BE2C (cell line): ENCODE data around the gene FAM168A.

Experiments used
- DNase-seq: peaks from one replicate; pipeline ENCODE4 v3.0.0-alpha.2; 2020
- H3K27me3 ChIP-seq: fragments of 250-450 bp; sonication (Bioruptor Pico); 2 replicates; pipeline ENCODE4 v1.5.1; 2020; ENCODE audit warnings: mild to moderate bottlenecking
- H3K36me3 ChIP-seq: fragments of 250-450 bp; sonication (Bioruptor Pico); 2 replicates; pipeline ENCODE4 v1.5.1; 2020; ENCODE audit warnings: mild to moderate bottlenecking
- H3K4me1 ChIP-seq: fragments of 250-450 bp; sonication (Bioruptor Pico); 2 replicates; pipeline ENCODE4 v1.5.1; 2020
- H3K4me3 ChIP-seq: 2 replicates; pipeline ENCODE4 v1.5.1; 2011; ENCODE audit warnings: low read depth, low read length
- H3K9me3 ChIP-seq: fragments of 250-450 bp; sonication (Bioruptor Pico); 2 replicates; pipeline ENCODE4 v1.5.1; 2020
- CTCF ChIP-seq: IDR thresholded peaks from 2 replicates; pipeline ENCODE4 v1.5.1; 2012; ENCODE audit warnings: mild to moderate bottlenecking, low read depth, low read length

The FAM168A gene

GRCh38 chr11:73629907-73630306 lies 32.0 kb upstream of the FAM168A start:
- H3K9me3 ChIP-seq, result no peaks in the 10 kb centered on the region
- DNase-seq, result no peak
- H3K4me1 ChIP-seq, result no peaks in the 10 kb centered on the region
- H3K4me3 ChIP-seq, result no peak overlapping the region
- H3K36me3 ChIP-seq, result no peaks in the 10 kb centered on the region
- H3K27me3 ChIP-seq, result no peaks in the 10 kb centered on the region
- TF ChIP-seq CTCF, result no peak

DNA sequence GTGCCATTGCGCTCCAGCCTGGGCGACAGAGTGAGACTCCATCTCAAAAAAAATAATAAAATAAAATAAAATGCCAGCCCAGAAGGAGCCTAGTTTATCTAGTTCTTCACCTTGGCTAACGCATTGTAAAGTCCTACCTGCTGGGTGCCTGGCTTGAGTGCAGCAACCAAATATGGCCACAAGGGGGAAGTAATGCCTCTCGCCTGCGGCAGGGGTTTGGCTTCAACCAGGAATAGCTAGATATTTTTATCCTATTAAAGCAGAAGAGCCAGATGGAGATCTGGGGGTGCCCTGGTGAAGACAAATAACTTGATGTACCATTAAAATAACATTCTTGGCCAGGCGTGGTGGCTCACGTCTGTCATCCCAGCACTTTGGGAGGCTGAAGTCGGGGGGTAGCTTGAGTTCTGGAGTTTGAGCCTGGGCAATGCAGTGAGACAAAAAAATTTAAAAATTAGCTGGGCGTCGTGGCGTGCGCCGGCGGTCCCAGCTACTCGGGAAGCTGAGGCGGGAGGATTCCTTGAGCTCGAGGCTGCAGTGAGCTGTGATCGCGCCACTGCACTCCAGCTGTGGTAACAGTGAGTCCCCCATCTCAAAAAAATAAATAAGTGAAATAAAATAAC lies 27.9 kb upstream of the FAM168A start:
- H3K4me3 ChIP-seq, result peak overlapping the region; percentile 45
- TF ChIP-seq CTCF, result peak; percentile 92

DNA sequence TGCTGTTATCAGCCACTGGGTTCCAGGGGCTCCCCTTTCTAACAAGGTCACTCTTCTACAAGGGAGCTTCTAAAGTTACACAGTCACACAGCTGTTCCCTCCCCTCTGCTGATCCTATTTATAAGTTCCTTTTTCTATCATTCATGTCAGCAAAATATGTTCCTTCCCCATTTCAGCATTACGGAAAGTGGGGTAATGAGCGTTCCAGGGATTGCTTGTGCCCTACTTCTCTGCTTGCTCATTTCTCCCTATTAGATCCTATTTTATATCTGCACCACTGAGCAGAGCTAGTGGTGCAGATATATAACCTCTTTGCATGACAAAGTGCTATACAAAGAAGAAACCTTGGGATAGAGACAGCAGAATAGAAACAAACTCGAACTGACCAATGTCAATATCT lies 25.8 kb upstream of the FAM168A start:
- H3K4me1 ChIP-seq, result no peaks in the 10 kb centered on the region
- no peaks in the 10 kb centered on the region for H3K9me3 ChIP-seq
- H3K4me3 ChIP-seq, result no peak overlapping the region
- no peaks in the 10 kb centered on the region for H3K36me3 ChIP-seq
- TF ChIP-seq CTCF, result no peak
- H3K27me3 ChIP-seq, result 0 out of 2 replicates have a peak, but pooled peaks cover 3% of the 10 kb centered on the region
- DNase-seq, result no peak

More for the DNA sequence above, 27.9 kb upstream of the FAM168A start:
- 0 out of 2 replicates have a peak, but pooled peaks cover 3% of the 10 kb centered on the region for H3K27me3 ChIP-seq
- peak; percentile 74 for DNase-seq
- H3K4me1 ChIP-seq, result no peaks in the 10 kb centered on the region
- H3K36me3 ChIP-seq, result no peaks in the 10 kb centered on the region
- H3K9me3 ChIP-seq, result no peaks in the 10 kb centered on the region

DNA sequence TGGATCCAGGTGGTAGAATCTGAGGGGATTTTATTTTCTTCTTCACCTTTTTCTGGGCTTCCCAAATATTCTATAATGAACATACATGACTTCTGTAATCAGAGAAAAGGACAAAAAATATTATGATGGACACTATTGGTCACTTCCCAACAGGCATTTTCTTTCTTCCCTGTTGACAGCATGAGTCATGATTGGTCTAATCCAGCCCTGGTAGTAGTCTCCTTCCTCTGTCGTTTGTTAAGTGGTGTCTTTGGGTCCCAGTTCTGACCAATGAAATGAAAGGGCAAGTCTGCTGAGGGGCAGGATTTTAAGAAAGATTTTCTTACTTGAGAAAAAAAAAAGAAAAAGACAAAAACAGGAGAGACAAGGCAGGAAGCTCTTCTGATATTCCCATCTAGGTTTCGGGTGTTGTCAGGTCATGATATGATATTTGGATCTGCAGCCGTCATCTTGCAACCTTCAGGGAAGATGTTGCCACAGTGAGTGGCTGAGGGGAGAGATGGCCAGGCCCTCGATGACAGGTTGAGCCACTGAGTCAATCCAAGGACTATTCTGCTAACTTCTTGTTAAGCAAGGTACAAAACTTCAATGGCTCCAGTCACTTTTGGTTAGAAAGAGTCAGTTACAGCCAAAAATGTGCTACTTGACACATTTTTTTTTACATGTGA lies 25.1 kb upstream of the FAM168A start:
- H3K4me1 ChIP-seq, result no peaks in the 10 kb centered on the region
- DNase-seq, result no peak
- no peak for TF ChIP-seq CTCF
- no peak overlapping the region for H3K4me3 ChIP-seq
- H3K9me3 ChIP-seq, result no peaks in the 10 kb centered on the region
- no peaks in the 10 kb centered on the region for H3K36me3 ChIP-seq
- 0 out of 2 replicates have a peak, but pooled peaks cover 3% of the 10 kb centered on the region for H3K27me3 ChIP-seq

GRCh38 chr11:73614591-73614990 lies 16.7 kb upstream of the FAM168A start:
- no peak for TF ChIP-seq CTCF
- DNase-seq, result no peak
- H3K27me3 ChIP-seq, result no peaks in the 10 kb centered on the region

DNA sequence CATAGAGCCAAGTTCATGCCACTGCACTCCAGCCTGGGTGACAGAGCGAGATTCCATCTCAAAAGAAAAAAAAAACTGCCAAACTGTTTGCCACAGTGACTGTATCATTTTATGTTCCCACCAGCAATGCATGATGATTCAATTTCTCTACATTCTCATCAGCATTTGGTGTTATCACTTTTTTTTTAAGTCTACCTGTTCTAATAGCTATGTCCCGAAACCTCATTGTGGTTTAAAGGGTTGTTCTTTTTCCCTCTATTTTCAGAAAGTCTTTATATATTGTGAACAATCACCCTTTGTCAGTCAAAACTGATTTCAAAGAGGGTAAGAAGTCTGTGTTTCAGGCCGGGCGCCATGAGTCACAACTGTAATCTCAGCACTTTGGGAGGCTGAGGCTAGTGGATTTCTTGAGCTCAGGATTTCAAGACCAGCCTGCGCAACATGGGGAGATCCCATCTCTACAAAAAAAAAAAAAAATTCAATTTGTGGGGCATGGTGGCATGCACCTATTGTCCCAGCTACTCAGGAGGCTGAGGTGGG lies 14.8 kb upstream of the FAM168A start:
- H3K27me3 ChIP-seq, result no peaks in the 10 kb centered on the region
- H3K4me1 ChIP-seq, result no peaks in the 10 kb centered on the region
- DNase-seq, result no peak
- H3K4me3 ChIP-seq, result no peak overlapping the region
- no peaks in the 10 kb centered on the region for H3K9me3 ChIP-seq
- H3K36me3 ChIP-seq, result no peaks in the 10 kb centered on the region
- no peak for TF ChIP-seq CTCF

More at GRCh38 chr11:73614591-73614990, 16.7 kb upstream of the FAM168A start:
- no peaks in the 10 kb centered on the region for H3K36me3 ChIP-seq
- H3K9me3 ChIP-seq, result no peaks in the 10 kb centered on the region
- no peaks in the 10 kb centered on the region for H3K4me1 ChIP-seq
- no peak overlapping the region for H3K4me3 ChIP-seq
